ENCODE data around the gene RGMA. TPM values are rescaled to one million over a fixed set of nuclear protein-coding genes. Genes with fewer than 3 reads are reported as not detected.

RGMA gene
- total and polyA plus RNA-seq, 2 of the 8 experiments (the other 6 are each of a cell fraction or from before 2014, with no cell fraction given) = 19.9 to 39.8 TPM

DNA sequence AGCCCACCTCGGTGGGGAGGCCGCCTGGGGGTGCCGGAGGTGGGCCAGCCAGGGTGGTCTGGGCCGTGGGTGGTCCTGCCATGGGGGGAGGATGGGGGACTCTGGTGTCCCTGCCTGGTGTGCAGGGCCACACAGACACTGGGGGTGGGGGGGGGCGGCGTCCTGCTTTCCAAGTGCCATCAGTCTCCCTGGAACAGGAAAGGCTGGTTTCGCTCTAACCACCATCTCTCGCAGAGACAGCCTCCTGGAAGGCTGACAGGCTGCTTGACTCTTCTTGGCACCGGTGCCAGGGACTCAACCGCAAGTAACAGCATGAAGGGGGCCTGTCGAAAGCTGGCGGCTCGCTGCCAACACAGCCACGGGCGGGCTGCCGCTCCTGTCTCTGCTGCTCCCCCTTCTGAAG is 40.3 kb downstream of the RGMA start (continued):
- TF ChIP-seq, protein P1, sequence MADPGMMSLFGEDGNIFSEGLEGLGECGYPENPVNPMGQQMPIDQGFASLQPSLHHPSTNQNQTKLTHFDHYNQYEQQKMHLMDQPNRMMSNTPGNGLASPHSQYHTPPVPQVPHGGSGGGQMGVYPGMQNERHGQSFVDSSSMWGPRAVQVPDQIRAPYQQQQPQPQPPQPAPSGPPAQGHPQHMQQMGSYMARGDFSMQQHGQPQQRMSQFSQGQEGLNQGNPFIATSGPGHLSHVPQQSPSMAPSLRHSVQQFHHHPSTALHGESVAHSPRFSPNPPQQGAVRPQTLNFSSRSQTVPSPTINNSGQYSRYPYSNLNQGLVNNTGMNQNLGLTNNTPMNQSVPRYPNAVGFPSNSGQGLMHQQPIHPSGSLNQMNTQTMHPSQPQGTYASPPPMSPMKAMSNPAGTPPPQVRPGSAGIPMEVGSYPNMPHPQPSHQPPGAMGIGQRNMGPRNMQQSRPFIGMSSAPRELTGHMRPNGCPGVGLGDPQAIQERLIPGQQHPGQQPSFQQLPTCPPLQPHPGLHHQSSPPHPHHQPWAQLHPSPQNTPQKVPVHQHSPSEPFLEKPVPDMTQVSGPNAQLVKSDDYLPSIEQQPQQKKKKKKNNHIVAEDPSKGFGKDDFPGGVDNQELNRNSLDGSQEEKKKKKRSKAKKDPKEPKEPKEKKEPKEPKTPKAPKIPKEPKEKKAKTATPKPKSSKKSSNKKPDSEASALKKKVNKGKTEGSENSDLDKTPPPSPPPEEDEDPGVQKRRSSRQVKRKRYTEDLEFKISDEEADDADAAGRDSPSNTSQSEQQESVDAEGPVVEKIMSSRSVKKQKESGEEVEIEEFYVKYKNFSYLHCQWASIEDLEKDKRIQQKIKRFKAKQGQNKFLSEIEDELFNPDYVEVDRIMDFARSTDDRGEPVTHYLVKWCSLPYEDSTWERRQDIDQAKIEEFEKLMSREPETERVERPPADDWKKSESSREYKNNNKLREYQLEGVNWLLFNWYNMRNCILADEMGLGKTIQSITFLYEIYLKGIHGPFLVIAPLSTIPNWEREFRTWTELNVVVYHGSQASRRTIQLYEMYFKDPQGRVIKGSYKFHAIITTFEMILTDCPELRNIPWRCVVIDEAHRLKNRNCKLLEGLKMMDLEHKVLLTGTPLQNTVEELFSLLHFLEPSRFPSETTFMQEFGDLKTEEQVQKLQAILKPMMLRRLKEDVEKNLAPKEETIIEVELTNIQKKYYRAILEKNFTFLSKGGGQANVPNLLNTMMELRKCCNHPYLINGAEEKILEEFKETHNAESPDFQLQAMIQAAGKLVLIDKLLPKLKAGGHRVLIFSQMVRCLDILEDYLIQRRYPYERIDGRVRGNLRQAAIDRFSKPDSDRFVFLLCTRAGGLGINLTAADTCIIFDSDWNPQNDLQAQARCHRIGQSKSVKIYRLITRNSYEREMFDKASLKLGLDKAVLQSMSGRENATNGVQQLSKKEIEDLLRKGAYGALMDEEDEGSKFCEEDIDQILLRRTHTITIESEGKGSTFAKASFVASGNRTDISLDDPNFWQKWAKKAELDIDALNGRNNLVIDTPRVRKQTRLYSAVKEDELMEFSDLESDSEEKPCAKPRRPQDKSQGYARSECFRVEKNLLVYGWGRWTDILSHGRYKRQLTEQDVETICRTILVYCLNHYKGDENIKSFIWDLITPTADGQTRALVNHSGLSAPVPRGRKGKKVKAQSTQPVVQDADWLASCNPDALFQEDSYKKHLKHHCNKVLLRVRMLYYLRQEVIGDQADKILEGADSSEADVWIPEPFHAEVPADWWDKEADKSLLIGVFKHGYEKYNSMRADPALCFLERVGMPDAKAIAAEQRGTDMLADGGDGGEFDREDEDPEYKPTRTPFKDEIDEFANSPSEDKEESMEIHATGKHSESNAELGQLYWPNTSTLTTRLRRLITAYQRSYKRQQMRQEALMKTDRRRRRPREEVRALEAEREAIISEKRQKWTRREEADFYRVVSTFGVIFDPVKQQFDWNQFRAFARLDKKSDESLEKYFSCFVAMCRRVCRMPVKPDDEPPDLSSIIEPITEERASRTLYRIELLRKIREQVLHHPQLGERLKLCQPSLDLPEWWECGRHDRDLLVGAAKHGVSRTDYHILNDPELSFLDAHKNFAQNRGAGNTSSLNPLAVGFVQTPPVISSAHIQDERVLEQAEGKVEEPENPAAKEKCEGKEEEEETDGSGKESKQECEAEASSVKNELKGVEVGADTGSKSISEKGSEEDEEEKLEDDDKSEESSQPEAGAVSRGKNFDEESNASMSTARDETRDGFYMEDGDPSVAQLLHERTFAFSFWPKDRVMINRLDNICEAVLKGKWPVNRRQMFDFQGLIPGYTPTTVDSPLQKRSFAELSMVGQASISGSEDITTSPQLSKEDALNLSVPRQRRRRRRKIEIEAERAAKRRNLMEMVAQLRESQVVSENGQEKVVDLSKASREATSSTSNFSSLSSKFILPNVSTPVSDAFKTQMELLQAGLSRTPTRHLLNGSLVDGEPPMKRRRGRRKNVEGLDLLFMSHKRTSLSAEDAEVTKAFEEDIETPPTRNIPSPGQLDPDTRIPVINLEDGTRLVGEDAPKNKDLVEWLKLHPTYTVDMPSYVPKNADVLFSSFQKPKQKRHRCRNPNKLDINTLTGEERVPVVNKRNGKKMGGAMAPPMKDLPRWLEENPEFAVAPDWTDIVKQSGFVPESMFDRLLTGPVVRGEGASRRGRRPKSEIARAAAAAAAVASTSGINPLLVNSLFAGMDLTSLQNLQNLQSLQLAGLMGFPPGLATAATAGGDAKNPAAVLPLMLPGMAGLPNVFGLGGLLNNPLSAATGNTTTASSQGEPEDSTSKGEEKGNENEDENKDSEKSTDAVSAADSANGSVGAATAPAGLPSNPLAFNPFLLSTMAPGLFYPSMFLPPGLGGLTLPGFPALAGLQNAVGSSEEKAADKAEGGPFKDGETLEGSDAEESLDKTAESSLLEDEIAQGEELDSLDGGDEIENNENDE (IDR thresholded peaks at IDR 0.05; ENCODE audit: insufficient replicate concordance, low read length) = no peak
- TF ChIP-seq KDM1A (IDR thresholded peaks at IDR 0.05; ENCODE audit: borderline replicate concordance, low read length) (no peak), RAD21 (IDR thresholded peaks at IDR 0.05 in 1 of 2, conservative IDR thresholded peaks at IDR 0.05 in 1 of 2; ENCODE audit: low read depth in 2 of 2, low read length in 2 of 2) (no peak), SAP30 (IDR thresholded peaks at IDR 0.05; ENCODE audit: insufficient read depth, insufficient replicate concordance, low read length) (no peak), NANOG (IDR thresholded peaks at IDR 0.05; ENCODE audit: insufficient read depth, low read depth, low read length, poor library complexity, severe bottlenecking) (no peak), FOSL1 (IDR thresholded peaks at IDR 0.05; ENCODE audit: insufficient read depth, low read depth, low read length) (no peak), SP2 (IDR thresholded peaks at IDR 0.05; ENCODE audit: low read length) (no peak), YY1 (IDR thresholded peaks at IDR 0.05; ENCODE audit: low read depth, low read length) (no peak), POLR2A (IDR thresholded peaks at IDR 0.05; ENCODE audit: control extremely low read depth in 1 of 2, low read depth in 2 of 2, low read length in 2 of 2) (no peak), KDM4A (IDR thresholded peaks at IDR 0.05; ENCODE audit: low read depth, low read length, severe bottlenecking) (no peak)

Measured in H1 (cell line).